MCF 10A (cell line): ENCODE results near the gene MMS19. TPM values are rescaled to one million over a fixed set of nuclear protein-coding genes. Genes with fewer than 3 reads are reported as not detected.

Experiments used
- BruUV-seq: library from RNA; stranded (reverse); fragments of 400-500 nt; replicated peaks from 2 replicates; lab custom pipeline; 2021; lab: Mats Ljungman, UMichigan
- CTCF ChIA-PET: fragments of 300-600 bp; sonication (Branson Sonifier 250); formaldehyde crosslinking; extraction: SDS; loops from one replicate; lab custom pipeline; 2021; ENCODE audit warnings: antibody characterized with exemption, inconsistent platforms; lab: Yijun Ruan, JAX
- POLR2A ChIA-PET: fragments of 300-600, 350-650 bp; sonication (Branson Sonifier 250); formaldehyde crosslinking; extraction: SDS; loops from one replicate; lab custom pipeline; 2020; ENCODE audit warnings: antibody characterized with exemption, inconsistent platforms; lab: Yijun Ruan, JAX
- DNase-seq: peaks from one replicate; pipeline ENCODE4 v3.0.0-alpha.2; 2018; ENCODE audit not compliant: unreplicated experiment
- H3K27ac Mint-ChIP-seq: one replicate; pipeline ENCODE4 v1.8.0; 2022; ENCODE audit warnings: mild to moderate bottlenecking, low read depth, mixed read lengths; ENCODE audit not compliant: unreplicated experiment
- H3K27me3 Mint-ChIP-seq: one replicate; pipeline ENCODE4 v1.8.0; 2022; ENCODE audit warnings: mixed read lengths; ENCODE audit not compliant: insufficient read depth, unreplicated experiment
- H3K36me3 Mint-ChIP-seq: one replicate; pipeline ENCODE4 v1.8.0; 2022; ENCODE audit warnings: mild to moderate bottlenecking, moderate library complexity, mixed read lengths; ENCODE audit not compliant: insufficient read depth, unreplicated experiment
- H3K4me1 Mint-ChIP-seq: one replicate; pipeline ENCODE4 v1.8.0; 2022; ENCODE audit warnings: mixed read lengths; ENCODE audit not compliant: insufficient read depth, unreplicated experiment
- H3K4me3 Mint-ChIP-seq: one replicate; pipeline ENCODE4 v1.8.0; 2022; ENCODE audit warnings: mild to moderate bottlenecking, moderate library complexity, mixed read lengths; ENCODE audit not compliant: unreplicated experiment
- H3K9me3 Mint-ChIP-seq: one replicate; pipeline ENCODE4 v1.8.0; 2022; ENCODE audit warnings: mixed read lengths; ENCODE audit not compliant: unreplicated experiment
- CTCF ChIP-seq: fragments of 200-600 bp; IDR thresholded peaks from one replicate; pipeline ENCODE4 v1.8.0; 2022; ENCODE audit warnings: antibody characterized with exemption, mild to moderate bottlenecking; ENCODE audit not compliant: unreplicated experiment
- intact Hi-C: fragments of 100-400 bp; cut with micrococcal nuclease; formaldehyde crosslinking; loops from 2 replicates; pipeline ENCODE4 v1.14.1; 2022
- total RNA-seq: library from RNA; stranded (reverse); gene quantifications from 2 replicates; pipeline ENCODE4 v1.2.3, GENCODE V29; 2022

The MMS19 gene
- total RNA-seq, 1 experiment from 2014 or later: 67.0 TPM

GRCh38 chr10:97411406-97411805, 86.8 kb downstream of the MMS19 start:
- no peak overlapping the region for H3K27ac Mint-ChIP-seq
- no peak for TF ChIP-seq CTCF
- no peaks in the 10 kb centered on the region for H3K36me3 Mint-ChIP-seq
- H3K9me3 Mint-ChIP-seq: no peaks in the 10 kb centered on the region
- DNase-seq: no peak
- intact Hi-C loops: no loop called here
- no peak overlapping the region for H3K4me3 Mint-ChIP-seq
- H3K4me1 Mint-ChIP-seq: peaks cover 8% of the 10 kb centered on the region
- H3K27me3 Mint-ChIP-seq: no peaks in the 10 kb centered on the region
- POLR2A ChIA-PET: interaction anchor here (1.0 to 5.0 kb wide), 3 partner anchors 10 to 32 kb away, joined by 5 to 46 read pairs (median 5); partner anchors contain the start of gene RRP12
- CTCF ChIA-PET: interaction anchor here (0.6 to 3.0 kb wide), 10 partner anchors 8 to 567 kb away, joined by 3 to 16 read pairs (median 4); partner anchors contain the start of genes ANKRD2 and RRP12
- no TSS peak for BruUV-seq

GRCh38 chr10:97408496-97408992, 89.7 kb downstream of the MMS19 start:
- Mint-ChIP-seq H3K36me3 (no peaks in the 10 kb centered on the region), H3K4me1 (peaks cover 8% of the 10 kb centered on the region), H3K4me3 (no peak overlapping the region), H3K27ac (no peak overlapping the region), H3K27me3 (no peaks in the 10 kb centered on the region), H3K9me3 (no peaks in the 10 kb centered on the region)
- no peak for DNase-seq
- ChIA-PET POLR2A (interaction anchor here (1.2 to 2.1 kb wide), 3 partner anchors 16 to 36 kb away, joined by 4 to 7 read pairs (median 5); no protein-coding TSS in a partner anchor), CTCF (interaction anchor here (0.6 to 2.7 kb wide), 13 partner anchors 12 to 771 kb away, joined by 3 to 16 read pairs (median 4); no protein-coding TSS in a partner anchor)
- TF ChIP-seq CTCF: no peak
- BruUV-seq: no TSS peak
- intact Hi-C loops: no loop called here

Other genes starting within 250 kb of the MMS19 start
- gene ARHGAP19, start 205.8 kb downstream of the MMS19 start, total RNA-seq: 10.6 and 11.7 TPM in 2 replicates
- gene FRAT1, start 179.2 kb downstream of the MMS19 start, total RNA-seq: 1.9 and 2.1 TPM in 2 replicates
- 9.0 and 11.4 TPM in 2 replicates for gene FRAT2, start 163.7 kb downstream of the MMS19 start, total RNA-seq
- 66.1 and 86.7 TPM in 2 replicates for gene RRP12, start 97.1 kb downstream of the MMS19 start, total RNA-seq
- 235 and 248 TPM in 2 replicates for gene PGAM1, start 72.2 kb downstream of the MMS19 start, total RNA-seq
- 56.5 and 62.3 TPM in 2 replicates for gene EXOSC1, start 52.4 kb downstream of the MMS19 start, total RNA-seq
- gene ZDHHC16, start 52.2 kb downstream of the MMS19 start, total RNA-seq: 44.9 and 48.0 TPM in 2 replicates
- 7.2 and 7.8 TPM in 2 replicates for gene UBTD1, start 502 bp upstream of the MMS19 start, total RNA-seq
- 1.8 and 5.8 TPM in 2 replicates for gene ANKRD2, start 74.4 kb upstream of the MMS19 start, total RNA-seq
- gene HOGA1, start 86.0 kb upstream of the MMS19 start, total RNA-seq: 0.88 and 1.7 TPM in 2 replicates
- gene C10orf62, start 91.3 kb upstream of the MMS19 start, total RNA-seq: 0.26 TPM in 1 of 2 replicates, not detected in the other
- 14.2 and 14.5 TPM in 2 replicates for gene MORN4, start 135.1 kb upstream of the MMS19 start, total RNA-seq
- 23.5 and 26.6 TPM in 2 replicates for gene PI4K2A, start 142.2 kb upstream of the MMS19 start, total RNA-seq
- gene AVPI1, start 188.8 kb upstream of the MMS19 start, total RNA-seq: 276 and 305 TPM in 2 replicates
- gene MARVELD1, start 215.3 kb upstream of the MMS19 start, total RNA-seq: 51.0 and 54.9 TPM in 2 replicates
- 25.7 and 28.7 TPM in 2 replicates for gene ZFYVE27, start 238.7 kb upstream of the MMS19 start, total RNA-seq